ENCODE measurements around the gene FCHSD2. TPM values are rescaled to one million over a fixed set of nuclear protein-coding genes. Genes with fewer than 3 reads are reported as not detected.

Gene FCHSD2
- polyA plus RNA-seq, 3 donors = 14.5 to 43.5 (median 16.6) TPM

DNA sequence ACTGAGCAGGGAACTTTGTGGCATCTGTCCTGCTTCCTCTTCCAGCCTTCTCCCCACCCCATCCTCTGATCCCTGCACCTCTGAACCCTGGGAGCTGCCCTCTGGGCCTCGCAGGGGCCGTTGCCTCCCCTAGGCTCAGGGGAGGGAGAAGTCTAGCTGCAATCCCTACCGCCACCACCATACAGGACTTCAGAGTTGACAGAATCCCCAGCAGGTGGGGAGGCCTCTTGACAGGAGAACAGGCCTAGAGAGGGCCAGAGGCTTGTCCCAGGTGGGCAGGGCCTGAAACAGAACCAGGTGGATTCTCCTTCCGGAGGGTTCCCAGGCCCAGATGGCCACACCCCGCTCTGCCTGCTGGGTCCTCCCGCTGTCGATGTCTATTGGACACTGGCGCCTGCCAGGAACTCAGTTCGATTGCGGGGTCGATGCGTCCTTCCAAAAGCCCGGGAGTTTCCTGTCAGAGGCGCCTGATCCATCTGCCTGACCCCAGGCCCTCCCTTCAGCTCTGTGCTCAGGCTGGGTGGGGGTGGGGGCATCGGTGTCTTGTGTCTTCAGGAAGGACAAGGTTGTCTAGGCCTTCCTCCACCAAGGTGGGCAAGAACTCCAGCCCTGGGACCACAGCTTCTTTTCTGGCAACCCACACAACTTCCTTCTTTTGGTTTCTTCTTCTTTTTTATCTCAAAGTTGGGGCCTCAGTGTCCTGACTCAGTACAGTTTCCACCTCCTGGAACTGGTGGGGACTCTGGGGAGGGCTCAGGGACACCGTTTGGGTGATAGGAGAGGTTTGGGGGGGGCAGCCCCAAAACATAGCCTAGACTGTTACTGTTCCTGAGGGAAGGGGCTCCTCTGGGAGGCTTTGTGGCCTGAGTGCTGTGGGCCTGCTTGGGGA is 354.7 kb downstream of the FCHSD2 start:
- peaks cover 4 to 5% (median 5%) of the 10 kb centered on the region in 3 donors for H3K27me3 Mint-ChIP-seq (ENCODE audit: low read depth in 3 of 3)
- peaks cover 45% of the 10 kb centered on the region for H3K4me1 Mint-ChIP-seq
- Histone ChIP-seq H3K27me3 (ENCODE audit: control insufficient read depth in 2 of 2, insufficient read depth in 2 of 2, low read length in 2 of 2) (peaks cover 0 to 4% of the 10 kb centered on the region in 2 donors), H3K79me2 (ENCODE audit: insufficient read depth, low read length) (no peaks in the 10 kb centered on the region), H3K36me3 (replicated peaks in 1 of 2; ENCODE audit: control insufficient read depth in 1 of 2, insufficient read depth in 2 of 2, low read length in 2 of 2) (no peaks in the 10 kb centered on the region), H3K4me3 (replicated peaks in 1 of 3; ENCODE audit: low read depth in 2 of 3, low read length in 3 of 3) (peak overlapping the region in 1 of 3 experiments; percentile 51), H2AFZ (ENCODE audit: insufficient read depth, low read depth, low read length, poor library complexity, severe bottlenecking) (peak overlapping the region; percentile 48), H3K4me1 (ENCODE audit: control insufficient read depth in 1 of 2, insufficient read depth in 2 of 2, low read length in 2 of 2) (peaks cover 40 to 43% of the 10 kb centered on the region in 2 donors), H3K4me2 (replicated peaks; ENCODE audit: extremely low read depth, low read length, poor library complexity, severe bottlenecking) (peak overlapping the region; percentile 50), H3K27ac (ENCODE audit: low read depth in 1 of 2, low read length in 2 of 2) (peak overlapping the region; percentile 77 to 78), H3K9me3 (replicated peaks in 1 of 2; ENCODE audit: control insufficient read depth in 1 of 2, insufficient read depth in 1 of 2, low read length in 2 of 2) (no peaks in the 10 kb centered on the region), H3K9ac (ENCODE audit: insufficient read depth, low read length, poor library complexity, severe bottlenecking) (peak overlapping the region; percentile 38), H4K20me1 (ENCODE audit: insufficient read depth, low read length) (no peaks in the 10 kb centered on the region)
- TF ChIP-seq, protein P1, sequence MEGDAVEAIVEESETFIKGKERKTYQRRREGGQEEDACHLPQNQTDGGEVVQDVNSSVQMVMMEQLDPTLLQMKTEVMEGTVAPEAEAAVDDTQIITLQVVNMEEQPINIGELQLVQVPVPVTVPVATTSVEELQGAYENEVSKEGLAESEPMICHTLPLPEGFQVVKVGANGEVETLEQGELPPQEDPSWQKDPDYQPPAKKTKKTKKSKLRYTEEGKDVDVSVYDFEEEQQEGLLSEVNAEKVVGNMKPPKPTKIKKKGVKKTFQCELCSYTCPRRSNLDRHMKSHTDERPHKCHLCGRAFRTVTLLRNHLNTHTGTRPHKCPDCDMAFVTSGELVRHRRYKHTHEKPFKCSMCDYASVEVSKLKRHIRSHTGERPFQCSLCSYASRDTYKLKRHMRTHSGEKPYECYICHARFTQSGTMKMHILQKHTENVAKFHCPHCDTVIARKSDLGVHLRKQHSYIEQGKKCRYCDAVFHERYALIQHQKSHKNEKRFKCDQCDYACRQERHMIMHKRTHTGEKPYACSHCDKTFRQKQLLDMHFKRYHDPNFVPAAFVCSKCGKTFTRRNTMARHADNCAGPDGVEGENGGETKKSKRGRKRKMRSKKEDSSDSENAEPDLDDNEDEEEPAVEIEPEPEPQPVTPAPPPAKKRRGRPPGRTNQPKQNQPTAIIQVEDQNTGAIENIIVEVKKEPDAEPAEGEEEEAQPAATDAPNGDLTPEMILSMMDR (IDR thresholded peaks at IDR 0.05) = peak; percentile 29
- 10% methylated on average over 10 of the region's 16 CpGs for WGBS (ENCODE audit: insufficient coverage)
- intact Hi-C loops (cut with micrococcal nuclease) = loop anchor here in 1 of 2 donors (5.0 kb wide), 1 partner anchor 65 kb away; no protein-coding TSS in a partner anchor
- DNase-seq = peak in 2 of 3 donors; percentile 69 to 70
- H3K36me3 Mint-ChIP-seq = peaks cover 0 to 3% of the 10 kb centered on the region in 2 donors
- no peaks in the 10 kb centered on the region for H3K9me3 Mint-ChIP-seq
- peak overlapping the region in 1 of 2 donors; percentile 55 for H3K4me3 Mint-ChIP-seq
- H3K27ac Mint-ChIP-seq = peak overlapping the region; percentile 89 to 98 (median 91)

Small RNA genes lying within 50 kb of the gene (small RNA-seq; reads per million reads assigned to genes)
- gene RNU6-672P (ENCODE audit: insufficient read length, low read depth) = not detected

Other genes starting within 250 kb of the FCHSD2 start
- gene P2RY2, start 76.0 kb upstream of the FCHSD2 start, polyA plus RNA-seq = 10 to 100 TPM in 2 of 3 donors, 1 to 10 TPM in 1; 2.8 to 24.1 (median 12.7) TPM
- gene P2RY6, start 130.0 kb upstream of the FCHSD2 start, polyA plus RNA-seq = 1 to 10 TPM; 1.7 to 5.1 (median 1.8) TPM
- gene ARHGEF17, start 166.0 kb upstream of the FCHSD2 start, polyA plus RNA-seq = 1 to 10 TPM in 1 of 3 donors, under 1 TPM in 2; 0.16 to 1.2 (median 0.55) TPM
- gene RELT, start 234.1 kb upstream of the FCHSD2 start, polyA plus RNA-seq = 100 to 1,000 TPM in 1 of 3 donors, 10 to 100 TPM in 2; 16.4 to 265 (median 27.3) TPM

Measured in CD14-positive monocyte (primary cell).